ENCODE measurements around the gene SLFN12L. TPM values are rescaled to one million over a fixed set of nuclear protein-coding genes. Genes with fewer than 3 reads are reported as not detected.

SLFN12L gene
- total RNA-seq, 1 donor from 2014 or later, result 0.25 TPM

DNA sequence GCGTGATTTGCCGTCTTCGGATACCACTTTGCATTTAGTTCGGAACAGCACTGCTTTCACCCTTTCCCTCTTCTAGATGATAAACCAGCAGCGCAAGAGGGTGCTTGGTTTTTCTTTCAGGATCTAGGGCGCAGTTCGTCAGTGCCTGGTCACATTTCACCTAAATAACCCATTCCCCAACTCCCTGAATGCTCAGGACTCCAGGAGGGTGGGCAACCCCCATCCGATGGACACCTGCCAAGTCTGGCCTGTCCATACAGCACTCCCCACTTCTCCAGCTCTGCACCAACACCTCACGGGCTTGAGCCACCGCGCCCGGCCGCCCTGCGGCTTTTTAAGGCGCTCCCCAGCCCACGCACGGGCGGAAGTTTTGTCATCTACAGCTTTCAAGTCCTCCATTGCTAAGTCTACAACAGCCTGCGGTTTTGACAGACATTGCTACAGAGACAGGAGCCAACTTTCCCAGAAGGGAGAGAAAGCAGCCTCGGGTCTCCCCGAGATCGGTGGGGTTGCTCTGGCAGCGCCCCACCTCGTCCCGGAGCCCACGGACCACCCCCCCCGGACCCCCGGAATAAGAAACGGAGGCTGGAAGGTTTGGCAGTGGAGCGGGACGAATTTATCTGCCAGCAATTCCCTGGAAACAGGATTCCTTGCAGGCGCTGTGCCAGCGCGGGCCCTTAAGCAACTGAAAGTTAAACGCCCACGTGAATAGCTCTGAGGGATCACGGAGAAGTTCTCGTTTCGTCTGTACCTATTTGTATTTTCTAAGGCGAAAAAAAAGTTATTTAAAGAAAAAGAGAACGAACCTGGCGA lies 50.4 kb downstream of the SLFN12L start:
- Histone ChIP-seq H3K27me3 (ENCODE audit: low read depth) (peaks cover 100% of the 10 kb centered on the region), H3K4me3 (peak overlapping the region; percentile 62), H3K9me3 (replicated peaks) (peaks cover 7% of the 10 kb centered on the region), H3K36me3 (no peaks in the 10 kb centered on the region), H3K4me1 (peaks cover 20% of the 10 kb centered on the region), H3K27ac (replicated peaks) (peak overlapping the region; percentile 37)
- TF ChIP-seq, protein P1, sequence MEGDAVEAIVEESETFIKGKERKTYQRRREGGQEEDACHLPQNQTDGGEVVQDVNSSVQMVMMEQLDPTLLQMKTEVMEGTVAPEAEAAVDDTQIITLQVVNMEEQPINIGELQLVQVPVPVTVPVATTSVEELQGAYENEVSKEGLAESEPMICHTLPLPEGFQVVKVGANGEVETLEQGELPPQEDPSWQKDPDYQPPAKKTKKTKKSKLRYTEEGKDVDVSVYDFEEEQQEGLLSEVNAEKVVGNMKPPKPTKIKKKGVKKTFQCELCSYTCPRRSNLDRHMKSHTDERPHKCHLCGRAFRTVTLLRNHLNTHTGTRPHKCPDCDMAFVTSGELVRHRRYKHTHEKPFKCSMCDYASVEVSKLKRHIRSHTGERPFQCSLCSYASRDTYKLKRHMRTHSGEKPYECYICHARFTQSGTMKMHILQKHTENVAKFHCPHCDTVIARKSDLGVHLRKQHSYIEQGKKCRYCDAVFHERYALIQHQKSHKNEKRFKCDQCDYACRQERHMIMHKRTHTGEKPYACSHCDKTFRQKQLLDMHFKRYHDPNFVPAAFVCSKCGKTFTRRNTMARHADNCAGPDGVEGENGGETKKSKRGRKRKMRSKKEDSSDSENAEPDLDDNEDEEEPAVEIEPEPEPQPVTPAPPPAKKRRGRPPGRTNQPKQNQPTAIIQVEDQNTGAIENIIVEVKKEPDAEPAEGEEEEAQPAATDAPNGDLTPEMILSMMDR (IDR thresholded peaks at IDR 0.05; ENCODE audit: borderline replicate concordance), result no peak
- intact Hi-C loops (cut with micrococcal nuclease), result no loop called here
- DNase-seq, result peak; percentile 41

- Histone ChIP-seq H3K27me3 (ENCODE audit: low read depth) (peaks cover 67% of the 10 kb centered on the region), H3K4me3 (no peak overlapping the region)
- intact Hi-C loops (cut with micrococcal nuclease), result no loop called here
These were observed 58.2 kb downstream of the SLFN12L start for GRCh38 chr17:35479271-35479670.

DNA sequence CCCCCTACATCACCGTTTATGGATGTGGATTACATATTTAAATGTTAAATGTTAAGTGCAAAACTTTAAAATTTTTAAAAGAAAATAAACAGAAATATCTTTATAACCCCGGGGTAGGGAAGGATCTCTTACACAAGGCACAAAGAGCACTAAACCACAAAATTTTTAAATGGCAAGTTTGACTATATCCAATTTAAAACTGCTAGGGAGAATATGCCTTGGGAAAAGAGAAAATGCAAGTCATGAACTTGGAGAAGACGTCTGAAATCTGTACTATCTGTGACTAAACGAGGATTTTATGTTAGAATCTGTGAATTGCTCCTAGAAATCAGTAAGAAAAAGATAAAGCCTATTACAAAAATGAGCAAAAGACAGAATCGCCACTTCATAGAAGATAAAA lies 60.2 kb downstream of the SLFN12L start:
- intact Hi-C loops (cut with micrococcal nuclease), result no loop called here
- H3K4me1 ChIP-seq, result no peaks in the 10 kb centered on the region
- peaks cover 11% of the 10 kb centered on the region for H3K9me3 ChIP-seq (replicated peaks)
- H3K4me3 ChIP-seq, result no peak overlapping the region
- peaks cover 54% of the 10 kb centered on the region for H3K27me3 ChIP-seq (ENCODE audit: low read depth)
- TF ChIP-seq, protein P1 (IDR thresholded peaks at IDR 0.05; ENCODE audit: borderline replicate concordance), result no peak
- H3K27ac ChIP-seq (replicated peaks), result no peak overlapping the region
- no peak for DNase-seq
- H3K36me3 ChIP-seq, result no peaks in the 10 kb centered on the region

More at GRCh38 chr17:35479271-35479670, 58.2 kb downstream of the SLFN12L start:
- Histone ChIP-seq H3K9me3 (replicated peaks) (peaks cover 7% of the 10 kb centered on the region), H3K36me3 (no peaks in the 10 kb centered on the region), H3K4me1 (no peaks in the 10 kb centered on the region), H3K27ac (replicated peaks) (no peak overlapping the region)
- TF ChIP-seq, protein P1 (IDR thresholded peaks at IDR 0.05; ENCODE audit: borderline replicate concordance), result no peak
- DNase-seq, result no peak

DNA sequence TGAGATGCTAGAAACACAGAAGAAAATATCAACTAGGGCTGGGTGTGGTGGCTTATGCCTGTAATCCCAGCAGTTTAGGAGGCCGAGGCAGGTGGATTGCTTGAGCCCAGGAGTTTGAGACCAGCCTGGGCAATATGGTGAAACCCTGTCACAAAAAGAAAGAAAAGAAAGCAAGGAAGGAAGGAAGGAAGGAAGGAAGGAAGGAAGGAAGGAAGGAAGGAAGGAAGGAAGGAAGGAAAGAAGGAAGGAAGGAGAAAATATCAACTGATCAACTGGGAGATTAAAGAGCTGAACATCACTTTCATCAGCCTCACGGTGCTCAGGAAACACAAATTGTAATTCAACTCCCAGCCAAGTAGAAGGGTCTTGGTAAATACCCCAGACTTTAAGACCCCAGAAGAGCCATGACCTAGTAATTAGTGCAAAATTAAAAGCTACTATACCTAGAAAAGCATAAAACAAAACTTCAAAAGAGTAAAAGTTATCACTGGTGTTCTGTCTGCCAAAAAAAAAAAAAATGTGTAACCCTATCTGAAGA lies 61.1 kb downstream of the SLFN12L start:
- Histone ChIP-seq H3K27ac (replicated peaks) (no peak overlapping the region), H3K9me3 (replicated peaks) (peaks cover 17% of the 10 kb centered on the region), H3K27me3 (ENCODE audit: low read depth) (peaks cover 46% of the 10 kb centered on the region), H3K36me3 (no peaks in the 10 kb centered on the region), H3K4me3 (no peak overlapping the region), H3K4me1 (no peaks in the 10 kb centered on the region)
- intact Hi-C loops (cut with micrococcal nuclease), result no loop called here
- DNase-seq, result no peak
- TF ChIP-seq, protein P1 (IDR thresholded peaks at IDR 0.05; ENCODE audit: borderline replicate concordance), result no peak

- H3K4me1 ChIP-seq, result no peaks in the 10 kb centered on the region
These were observed 69.0 kb downstream of the SLFN12L start for GRCh38 chr17:35468475-35468874.

More at GRCh38 chr17:35468475-35468874, 69.0 kb downstream of the SLFN12L start:
- Histone ChIP-seq H3K9me3 (replicated peaks) (peaks cover 17% of the 10 kb centered on the region), H3K36me3 (no peaks in the 10 kb centered on the region), H3K4me3 (no peak overlapping the region), H3K27ac (replicated peaks) (no peak overlapping the region), H3K27me3 (ENCODE audit: low read depth) (peaks cover 22% of the 10 kb centered on the region)
- DNase-seq, result no peak
- TF ChIP-seq, protein P1 (IDR thresholded peaks at IDR 0.05; ENCODE audit: borderline replicate concordance), result no peak
- intact Hi-C loops (cut with micrococcal nuclease), result no loop called here
